AG08396 (cell line): ENCODE data around the gene TEK.
A peak's percentile ranks its signal among the peaks of the same experiment; 100 is the strongest.
"Not testable (repeated sequence)": the region's sequence is repeated elsewhere in the genome, so short reads cannot be mapped to it uniquely, and the experiment has no call there.

Experiments
- DNase-seq: peaks from one replicate; pipeline ENCODE4 v3.0.0; 2012; ENCODE audit warnings: low spot score, mixed read lengths

Gene TEK

DNA sequence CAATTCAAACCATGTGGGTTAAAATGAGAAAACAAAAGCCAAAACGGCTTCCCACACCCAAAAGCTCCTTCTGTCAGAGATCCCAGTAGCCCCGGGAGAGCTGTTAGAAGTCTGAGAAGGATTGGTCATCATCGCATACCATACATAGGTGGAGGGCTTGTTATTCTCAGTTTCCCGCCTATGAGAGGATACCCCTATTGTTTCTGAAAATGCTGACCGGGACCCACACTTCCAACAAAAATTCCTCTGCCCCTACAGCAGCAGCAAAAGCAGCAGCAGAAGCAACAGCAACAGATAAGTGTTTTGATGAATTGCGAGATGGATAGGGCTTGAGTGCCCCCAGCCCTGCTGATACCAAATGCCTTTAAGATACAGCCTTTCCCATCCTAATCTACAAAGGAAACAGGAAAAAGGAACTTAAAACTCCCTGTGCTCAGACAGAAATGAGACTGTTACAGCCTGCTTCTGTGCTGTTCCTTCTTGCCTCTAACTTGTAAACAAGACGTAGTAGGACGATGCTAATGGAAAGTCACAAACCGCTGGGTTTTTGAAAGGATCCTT, at the start of gene TEK:
TEK (plus strand) TSS at position 245 of the 561 bp plus-strand sequence. CDS start 366 bp downstream, outside the sequence.
- no peak for DNase-seq

DNA sequence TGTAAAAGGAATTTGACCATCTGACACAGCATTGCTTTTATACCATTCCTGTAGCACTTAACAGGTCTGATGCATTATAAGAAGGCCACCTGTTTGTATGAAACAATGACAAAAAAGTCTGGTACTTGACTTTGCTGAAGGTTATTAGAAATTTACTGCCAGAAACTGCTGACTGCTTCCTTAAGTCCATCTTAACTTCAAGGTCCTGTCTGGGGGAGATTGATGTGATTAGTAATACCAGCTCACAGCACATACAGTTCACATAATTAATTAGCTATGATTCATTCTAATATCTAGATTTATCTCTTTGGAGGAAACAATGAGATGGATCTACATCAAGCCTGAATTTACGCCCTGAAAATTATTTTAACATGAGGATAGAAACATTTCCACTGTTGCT, 49.6 kb upstream of the TEK start:
- no peak for DNase-seq

DNA sequence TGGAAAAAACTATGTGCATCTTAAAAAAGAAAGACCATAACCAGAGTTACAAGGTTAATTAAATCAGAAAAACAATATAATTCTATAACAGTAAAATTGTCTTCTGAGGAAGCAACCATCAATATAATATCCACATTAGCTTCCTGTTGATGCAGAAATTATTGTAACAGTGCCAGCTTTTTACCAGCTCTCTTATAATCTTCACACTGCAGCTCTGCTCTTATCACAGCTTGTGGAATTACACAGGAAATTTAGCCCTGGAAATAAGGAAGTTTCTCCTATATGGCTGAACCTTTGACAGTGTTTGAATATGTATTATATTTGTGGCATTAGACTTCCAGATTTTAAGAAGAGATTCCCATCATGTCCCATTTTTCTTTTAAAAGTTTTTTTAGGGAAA, 49.1 kb upstream of the TEK start:
- DNase-seq: no peak

- DNase-seq: no peak
These were observed 43.7 kb upstream of the TEK start for GRCh38 chr9:27065288-27065687.

GRCh38 chr9:27073841-27074728, 34.9 kb upstream of the TEK start:
- no peak for DNase-seq

GRCh38 chr9:27078685-27079084, 30.3 kb upstream of the TEK start:
- DNase-seq: no peak

DNA sequence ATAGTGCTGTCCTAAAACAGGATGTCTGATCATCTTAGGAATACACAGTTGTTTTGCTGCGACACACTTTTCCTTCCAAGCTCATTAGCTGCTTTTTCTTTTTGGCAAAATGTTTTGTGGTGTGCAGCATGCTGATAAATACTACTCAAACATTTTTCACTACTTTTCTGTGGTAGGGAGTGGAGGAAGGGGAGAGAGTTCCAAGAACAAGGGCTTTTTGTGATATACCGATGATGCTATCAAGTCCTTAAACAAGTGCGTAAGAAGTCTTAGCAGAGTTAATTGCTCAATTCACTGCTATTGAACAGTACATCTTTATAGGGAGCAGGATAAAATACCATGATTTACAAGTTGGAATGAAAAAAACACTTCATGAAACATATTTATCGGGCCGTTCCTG, 23.6 kb upstream of the TEK start:
- DNase-seq: no peak

GRCh38 chr9:27086818-27087680, 22.0 kb upstream of the TEK start:
- DNase-seq: peak; percentile 58

DNA sequence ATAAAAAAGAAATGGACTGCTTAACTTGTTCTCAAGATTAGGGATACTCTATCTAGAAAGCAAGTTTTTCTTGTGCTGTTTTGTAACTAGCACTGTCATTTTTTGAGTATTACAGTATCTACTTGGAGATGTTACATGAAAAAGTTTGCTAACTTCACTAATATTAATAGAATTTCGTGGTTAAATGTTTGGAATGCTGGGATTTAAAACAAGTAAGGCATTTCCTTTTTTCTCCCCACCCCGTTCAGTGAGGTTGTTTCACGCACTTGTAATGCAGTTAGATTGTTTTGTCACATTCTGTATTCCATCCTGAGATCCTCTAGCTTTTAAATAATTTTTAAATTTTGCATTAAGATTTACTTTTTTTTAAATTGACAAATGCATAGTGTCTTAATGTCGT, 20.0 kb upstream of the TEK start:
- DNase-seq: peak; percentile 50

DNA sequence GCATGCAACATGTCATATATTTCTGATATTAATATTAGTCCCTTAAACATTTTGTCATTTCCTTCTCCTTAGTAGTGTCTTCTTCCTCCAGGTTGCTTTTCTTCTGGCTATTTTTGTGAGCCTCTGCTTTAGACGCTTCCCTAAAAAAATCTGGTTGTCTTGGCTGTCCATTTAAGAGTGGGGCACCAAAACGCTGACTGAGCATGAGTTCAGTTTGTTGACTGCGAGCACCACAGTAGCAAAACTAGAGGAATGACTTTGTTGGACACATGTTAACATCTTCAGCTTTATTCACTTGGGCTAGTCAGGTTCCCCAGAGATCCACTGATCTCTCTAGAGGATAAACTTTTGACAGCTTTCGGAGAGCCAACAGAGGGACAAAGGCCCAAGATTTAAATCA, 19.3 kb upstream of the TEK start:
- DNase-seq: no peak

DNA sequence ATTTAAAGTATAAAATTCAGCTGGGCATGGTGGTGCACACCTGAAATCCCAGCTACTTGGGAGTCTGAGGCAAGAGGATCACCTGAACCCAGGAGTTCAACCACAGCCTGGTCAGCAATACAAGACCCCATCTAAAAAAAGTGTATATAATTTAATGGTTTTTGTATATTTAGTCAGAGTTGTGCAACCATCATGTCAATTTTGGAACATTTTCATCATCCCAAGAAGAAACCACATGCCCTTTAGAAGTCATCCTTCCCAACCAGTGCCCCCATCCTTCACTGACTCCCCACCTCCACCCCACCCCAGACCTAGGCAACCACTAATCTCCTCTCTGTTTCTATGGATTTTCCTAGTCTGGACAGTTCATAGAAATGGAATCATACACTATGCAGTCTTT, 18.8 kb upstream of the TEK start:
- no peak for DNase-seq

DNA sequence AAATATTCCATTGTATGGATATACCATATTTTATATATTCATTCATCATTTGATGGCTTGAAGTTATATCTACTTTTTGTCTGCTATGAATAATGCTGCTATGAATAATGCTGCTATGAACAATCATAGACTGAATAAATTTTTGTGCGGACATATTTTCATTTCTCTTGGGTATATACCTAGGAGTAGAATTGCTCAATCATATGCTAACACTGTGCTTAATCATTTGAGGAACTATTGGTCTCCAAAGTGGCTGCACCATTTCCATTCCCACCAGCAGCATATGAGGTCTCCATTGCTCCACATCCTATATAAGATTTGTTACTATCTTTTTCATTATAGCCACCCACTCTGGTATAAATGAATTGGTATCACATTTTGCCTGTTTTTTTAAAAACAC, 18.3 kb upstream of the TEK start:
- DNase-seq: no peak

- not testable (repeated sequence) for DNase-seq
These were observed 16.5 kb upstream of the TEK start for GRCh38 chr9:27092496-27092895.

DNA sequence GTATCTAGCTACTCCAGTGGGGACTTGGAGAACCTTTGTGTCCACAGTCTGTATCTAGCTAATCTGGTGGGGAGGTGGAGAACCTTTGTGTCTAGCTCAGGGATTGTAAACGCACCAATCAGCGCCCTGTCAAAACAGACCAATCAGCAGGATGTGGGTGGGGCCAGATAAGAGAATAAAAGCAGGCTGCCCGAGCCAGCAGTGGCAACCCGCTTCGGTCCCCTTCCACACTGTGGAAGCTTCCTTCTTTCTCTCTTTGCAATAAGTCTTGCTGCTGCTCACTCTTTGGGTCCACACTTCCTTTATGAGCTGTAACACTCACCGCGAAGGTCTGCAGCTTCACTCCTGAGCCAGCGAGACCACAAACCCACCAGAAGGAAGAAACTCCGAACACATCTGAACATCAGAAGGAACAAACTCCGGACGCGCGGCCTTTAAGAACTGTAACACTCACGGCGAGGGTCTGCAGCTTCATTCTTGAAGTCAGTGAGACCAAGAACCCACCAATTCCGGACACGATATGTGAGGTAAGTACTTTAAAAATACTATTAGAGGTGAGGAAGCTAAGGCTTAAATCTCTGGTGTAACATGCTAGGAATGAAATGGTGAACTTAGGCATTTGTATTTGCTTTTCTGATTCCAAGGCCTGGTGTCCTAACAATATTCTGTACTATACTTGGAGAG, 15.5 kb upstream of the TEK start:
- DNase-seq: not testable (repeated sequence)

- DNase-seq: peak; percentile 67
These were observed 14.3 kb upstream of the TEK start for GRCh38 chr9:27094640-27095298.

DNA sequence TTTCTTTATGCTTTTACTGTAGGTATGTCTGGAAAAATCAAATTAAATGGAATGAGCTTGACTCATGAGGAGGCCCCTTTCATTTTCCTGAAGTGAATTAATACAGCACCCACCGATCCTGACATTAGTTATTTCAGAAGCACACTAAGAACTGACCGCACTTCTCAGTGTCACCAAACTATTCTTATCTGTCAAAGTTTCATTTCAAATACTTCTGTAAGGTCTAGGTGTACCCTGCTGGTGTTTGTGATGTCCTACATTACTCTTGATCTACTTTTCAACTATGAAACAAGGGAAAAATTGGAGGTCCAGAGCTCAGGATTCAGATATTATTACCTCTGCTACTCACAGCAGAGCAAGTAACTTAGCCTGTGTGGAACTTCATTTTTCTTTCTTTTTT, 1.8 kb upstream of the TEK start:
- DNase-seq: no peak

- DNase-seq: no peak
These were observed 596 bp downstream of the TEK start for GRCh38 chr9:27109621-27110020.

DNA sequence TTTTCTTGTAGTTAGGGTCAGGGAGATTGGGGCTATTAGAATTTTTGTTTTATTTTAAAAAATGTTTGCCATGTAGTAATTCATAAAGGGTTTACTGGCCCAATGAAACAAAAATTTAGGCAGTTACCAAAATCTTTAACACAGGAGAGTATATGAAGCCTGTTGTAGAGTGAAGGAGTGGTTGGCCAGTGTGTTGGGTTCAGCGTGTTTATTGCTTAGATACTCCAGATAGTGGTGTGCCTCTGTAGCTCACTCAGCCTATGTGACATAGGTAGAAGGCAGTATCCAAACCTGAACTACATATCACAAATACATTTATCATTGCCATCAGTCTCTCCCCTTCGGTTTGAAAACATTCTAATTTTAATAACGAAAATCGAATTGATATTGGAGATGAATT, 1.2 kb downstream of the TEK start:
- DNase-seq: no peak

GRCh38 chr9:27112235-27112634, 3.2 kb downstream of the TEK start:
- DNase-seq: no peak

GRCh38 chr9:27117489-27118135, 8.6 kb downstream of the TEK start:
- no peak for DNase-seq

- DNase-seq: no peak
These were observed 9.9 kb downstream of the TEK start for GRCh38 chr9:27118916-27119315.
